ENCODE results near the gene HHIPL1. TPM values are rescaled to one million over a fixed set of nuclear protein-coding genes. Genes with fewer than 3 reads are reported as not detected.

HHIPL1 gene
- total RNA-seq, 1 donor from 2014 or later = 2.5 TPM

- H3K4me3 Mint-ChIP-seq = no peak overlapping the region
- DNase-seq (ENCODE audit: low read depth, low spot score) = no peak
- peak overlapping the region; percentile 36 for H3K27ac Mint-ChIP-seq (ENCODE audit: unreplicated experiment)
- no peak for TF ChIP-seq CTCF (conservative IDR thresholded peaks at IDR 0.05)
- no peaks in the 10 kb centered on the region for H3K36me3 Mint-ChIP-seq (ENCODE audit: low read depth)
- peaks cover 14% of the 10 kb centered on the region for H3K4me1 Mint-ChIP-seq
- H3K27me3 Mint-ChIP-seq (ENCODE audit: low read depth) = peaks cover 4% of the 10 kb centered on the region
- H3K9me3 Mint-ChIP-seq = no peaks in the 10 kb centered on the region
These were observed 32.1 kb upstream of the HHIPL1 start for GRCh38 chr14:99612738-99613330.

GRCh38 chr14:99615497-99616157, 29.3 kb upstream of the HHIPL1 start:
- peaks cover 3% of the 10 kb centered on the region for H3K27me3 Mint-ChIP-seq (ENCODE audit: low read depth)
- H3K36me3 Mint-ChIP-seq (ENCODE audit: low read depth) = no peaks in the 10 kb centered on the region
- no peak for TF ChIP-seq CTCF (conservative IDR thresholded peaks at IDR 0.05)
- H3K27ac Mint-ChIP-seq (ENCODE audit: unreplicated experiment) = no peak overlapping the region
- H3K9me3 Mint-ChIP-seq = no peaks in the 10 kb centered on the region
- DNase-seq (ENCODE audit: low read depth, low spot score) = no peak
- no peak overlapping the region for H3K4me3 Mint-ChIP-seq
- peaks cover 14% of the 10 kb centered on the region for H3K4me1 Mint-ChIP-seq

- peaks cover 3% of the 10 kb centered on the region for H3K27me3 Mint-ChIP-seq (ENCODE audit: low read depth)
- H3K9me3 Mint-ChIP-seq = no peaks in the 10 kb centered on the region
- TF ChIP-seq CTCF (conservative IDR thresholded peaks at IDR 0.05) = no peak
- peaks cover 16% of the 10 kb centered on the region for H3K4me1 Mint-ChIP-seq
- DNase-seq (ENCODE audit: low read depth, low spot score) = no peak
- H3K27ac Mint-ChIP-seq (ENCODE audit: unreplicated experiment) = no peak overlapping the region
- no peaks in the 10 kb centered on the region for H3K36me3 Mint-ChIP-seq (ENCODE audit: low read depth)
- no peak overlapping the region for H3K4me3 Mint-ChIP-seq
These were observed 27.8 kb upstream of the HHIPL1 start for GRCh38 chr14:99616832-99617800.

GRCh38 chr14:99619835-99620834, 24.8 kb upstream of the HHIPL1 start:
- Mint-ChIP-seq H3K36me3 (ENCODE audit: low read depth) (no peaks in the 10 kb centered on the region), H3K4me3 (no peak overlapping the region), H3K27ac (ENCODE audit: unreplicated experiment) (no peak overlapping the region), H3K9me3 (no peaks in the 10 kb centered on the region), H3K4me1 (peaks cover 15% of the 10 kb centered on the region), H3K27me3 (ENCODE audit: low read depth) (peaks cover 3% of the 10 kb centered on the region)
- no peak for DNase-seq (ENCODE audit: low read depth, low spot score)
- no peak for TF ChIP-seq CTCF (conservative IDR thresholded peaks at IDR 0.05)
